SK-N-SH treated with all-trans-retinoic acid at 6 μM for 48 hours (cell line): ENCODE measurements around the gene SBF2.

Experiments used
- ATAC-seq: fragments of 200-7000 bp; cut with Tn5 transposase; 3 replicates; pipeline ENCODE4 v1.9.1; 2020; ENCODE audit warnings: mild to moderate bottlenecking, moderate library complexity
- ARNTL ChIP-seq: fragments of 450-650 bp; formaldehyde crosslinking; IDR thresholded peaks from 2 replicates; pipeline ENCODE4 v1.5.0; 2020; ENCODE audit warnings: low read depth, mild to moderate bottlenecking, moderate library complexity, borderline replicate concordance
- BACH2 ChIP-seq: fragments of 250-450 bp; sonication (Bioruptor Pico); IDR thresholded peaks from 2 replicates; pipeline ENCODE4 v1.9.0; 2021; ENCODE audit warnings: mild to moderate bottlenecking, borderline replicate concordance
- CREB5 ChIP-seq: fragments of 250-450 bp; sonication (Bioruptor Pico); IDR thresholded peaks from 2 replicates; pipeline ENCODE4 v1.5.1; 2020; ENCODE audit warnings: low read depth, mild to moderate bottlenecking, moderate library complexity
- CSDC2 ChIP-seq: fragments of 250-450 bp; sonication (Bioruptor Pico); IDR thresholded peaks from 2 replicates; pipeline ENCODE4 v1.5.0; 2020; ENCODE audit warnings: mild to moderate bottlenecking, moderate library complexity
- ESRRG ChIP-seq: fragments of 250-450 bp; sonication (Bioruptor Pico); IDR thresholded peaks from 2 replicates; pipeline ENCODE4 v1.6.1; 2021; ENCODE audit warnings: mild to moderate bottlenecking
- ISL1 ChIP-seq: fragments of 250-450 bp; sonication (Bioruptor Pico); IDR thresholded peaks from 2 replicates; pipeline ENCODE4 v2.1.2; 2022; ENCODE audit warnings: mild to moderate bottlenecking, moderate library complexity
- OSR1 ChIP-seq: fragments of 250-450 bp; sonication (Bioruptor Pico); IDR thresholded peaks from 2 replicates; pipeline ENCODE4 v1.8.0; 2022; ENCODE audit warnings: moderate library complexity, mild to moderate bottlenecking, inconsistent platforms
- PATZ1 ChIP-seq: fragments of 250-450 bp; sonication (Bioruptor Pico); IDR thresholded peaks from 2 replicates; pipeline ENCODE4 v1.8.0; 2020; ENCODE audit warnings: mild to moderate bottlenecking, moderate library complexity, borderline replicate concordance
- POU6F1 ChIP-seq: fragments of 250-450 bp; sonication (Bioruptor Pico); IDR thresholded peaks from 2 replicates; pipeline ENCODE4 v1.8.0; 2021; ENCODE audit warnings: low read depth, mild to moderate bottlenecking, moderate library complexity, borderline replicate concordance
- PPARA ChIP-seq: fragments of 250-450 bp; sonication (Bioruptor Pico); IDR thresholded peaks from 2 replicates; pipeline ENCODE4 v1.5.0; 2020; ENCODE audit warnings: mild to moderate bottlenecking, borderline replicate concordance
- RARB ChIP-seq: fragments of 250-450 bp; sonication (Bioruptor Pico); IDR thresholded peaks from 2 replicates; pipeline ENCODE4 v1.8.0; 2021; ENCODE audit warnings: mild to moderate bottlenecking, moderate library complexity
- SNAI2 ChIP-seq: fragments of 250-450 bp; sonication (Bioruptor Pico); IDR thresholded peaks from 2 replicates; pipeline ENCODE4 v1.5.0; 2020; ENCODE audit warnings: mild to moderate bottlenecking, moderate library complexity
- TCF4 ChIP-seq: fragments of 250-450 bp; sonication (Bioruptor Pico); IDR thresholded peaks from 2 replicates; pipeline ENCODE4 v1.8.0; 2021; ENCODE audit warnings: mild to moderate bottlenecking, moderate library complexity, borderline replicate concordance
- TOX ChIP-seq: fragments of 250-450 bp; sonication (Bioruptor Pico); IDR thresholded peaks from 2 replicates; pipeline ENCODE4 v1.8.0; 2021; ENCODE audit warnings: mild to moderate bottlenecking, moderate library complexity, borderline replicate concordance
- TSHZ2 ChIP-seq: fragments of 250-450 bp; sonication (Bioruptor Pico); IDR thresholded peaks from 2 replicates; pipeline ENCODE4 v1.5.0; 2020; ENCODE audit warnings: mild to moderate bottlenecking, moderate library complexity
- ZC3H10 ChIP-seq: fragments of 250-450 bp; sonication (Bioruptor Pico); IDR thresholded peaks from 2 replicates; pipeline ENCODE4 v1.5.1; 2021; ENCODE audit warnings: mild to moderate bottlenecking, moderate library complexity
- ZFP3 ChIP-seq: fragments of 250-450 bp; sonication (Bioruptor Pico); IDR thresholded peaks from 2 replicates; pipeline ENCODE4 v1.5.0; 2020; ENCODE audit warnings: mild to moderate bottlenecking, moderate library complexity
- ZFP30 ChIP-seq: fragments of 450-650 bp; formaldehyde crosslinking; IDR thresholded peaks from 2 replicates; pipeline ENCODE4 v1.5.0; 2022; ENCODE audit warnings: mild to moderate bottlenecking, moderate library complexity
- ZNF565 ChIP-seq: fragments of 450-650 bp; formaldehyde crosslinking; conservative IDR thresholded peaks from 2 replicates; pipeline ENCODE4 v1.5.0; 2020; ENCODE audit warnings: low read depth, mild to moderate bottlenecking, moderate library complexity
- ZNF70 ChIP-seq: fragments of 450-650 bp; formaldehyde crosslinking; IDR thresholded peaks from 2 replicates; pipeline ENCODE4 v1.5.0; 2020; ENCODE audit warnings: mild to moderate bottlenecking, moderate library complexity
- ZNF8 ChIP-seq: fragments of 450-650 bp; formaldehyde crosslinking; IDR thresholded peaks from 2 replicates; pipeline ENCODE4 v1.5.0; 2020; ENCODE audit warnings: mild to moderate bottlenecking, moderate library complexity

SBF2 gene

GRCh38 chr11:9853929-9854552 lies 440.0 kb downstream of the SBF2 start:
- TF ChIP-seq RARB (CRISPR knock-in tag) (no peak), ZNF70 (no peak), OSR1 (CRISPR knock-in tag) (no peak), ISL1 (CRISPR knock-in tag) (peak; percentile 51)
- peak; percentile 82 for ATAC-seq

- TF ChIP-seq ZC3H10 (no peak), ZNF8 (CRISPR knock-in tag) (no peak), CSDC2 (CRISPR knock-in tag) (no peak), ARNTL (CRISPR knock-in tag) (no peak), ZFP30 (no peak), ZFP3 (no peak), OSR1 (CRISPR knock-in tag) (no peak), PATZ1 (CRISPR knock-in tag) (no peak), TSHZ2 (CRISPR knock-in tag) (no peak), POU6F1 (no peak)
- TF ChIP-seq, all 23 proteins: peak for 0
- 0 out of 3 replicates have a peak, but pooled peaks have one; percentile 22 for ATAC-seq
These were observed 441.6 kb downstream of the SBF2 start for GRCh38 chr11:9852465-9852864.

GRCh38 chr11:9851366-9851765 lies 442.7 kb downstream of the SBF2 start:
- ATAC-seq: no peak
- TF ChIP-seq TCF4 (CRISPR knock-in tag) (no peak), ISL1 (CRISPR knock-in tag) (no peak), RARB (CRISPR knock-in tag) (no peak), ZNF565 (no peak), ZC3H10 (no peak)

GRCh38 chr11:9850224-9850895 lies 443.7 kb downstream of the SBF2 start:
- ATAC-seq: no peak
- TF ChIP-seq SNAI2 (CRISPR knock-in tag): no peak
- TF ChIP-seq OSR1 (CRISPR knock-in tag): no peak
- TF ChIP-seq ESRRG (CRISPR knock-in tag): no peak
- no peak for TF ChIP-seq TCF4 (CRISPR knock-in tag)
- no peak for TF ChIP-seq ZNF8 (CRISPR knock-in tag)
- TF ChIP-seq BACH2 (CRISPR knock-in tag): no peak
- no peak for TF ChIP-seq ISL1 (CRISPR knock-in tag)
- TF ChIP-seq PPARA: no peak
- no peak for TF ChIP-seq RARB (CRISPR knock-in tag)
- no peak for TF ChIP-seq PATZ1 (CRISPR knock-in tag)
- TF ChIP-seq ZNF565: no peak
- no peak for TF ChIP-seq CREB5 (CRISPR knock-in tag)
- TF ChIP-seq TOX (CRISPR knock-in tag): no peak
- TF ChIP-seq ZFP3: no peak
- TF ChIP-seq ZFP30: no peak
- TF ChIP-seq TSHZ2 (CRISPR knock-in tag): no peak
